AG08395 (cell line): ENCODE results near the gene ELAVL4.
"Not testable (repeated sequence)": the region's sequence is repeated elsewhere in the genome, so short reads cannot be mapped to it uniquely, and the experiment has no call there.

Experiments used
- DNase-seq: peaks from one replicate; pipeline ENCODE4 v3.0.0; 2012; ENCODE audit warnings: mixed read lengths, low spot score

The ELAVL4 gene

DNA sequence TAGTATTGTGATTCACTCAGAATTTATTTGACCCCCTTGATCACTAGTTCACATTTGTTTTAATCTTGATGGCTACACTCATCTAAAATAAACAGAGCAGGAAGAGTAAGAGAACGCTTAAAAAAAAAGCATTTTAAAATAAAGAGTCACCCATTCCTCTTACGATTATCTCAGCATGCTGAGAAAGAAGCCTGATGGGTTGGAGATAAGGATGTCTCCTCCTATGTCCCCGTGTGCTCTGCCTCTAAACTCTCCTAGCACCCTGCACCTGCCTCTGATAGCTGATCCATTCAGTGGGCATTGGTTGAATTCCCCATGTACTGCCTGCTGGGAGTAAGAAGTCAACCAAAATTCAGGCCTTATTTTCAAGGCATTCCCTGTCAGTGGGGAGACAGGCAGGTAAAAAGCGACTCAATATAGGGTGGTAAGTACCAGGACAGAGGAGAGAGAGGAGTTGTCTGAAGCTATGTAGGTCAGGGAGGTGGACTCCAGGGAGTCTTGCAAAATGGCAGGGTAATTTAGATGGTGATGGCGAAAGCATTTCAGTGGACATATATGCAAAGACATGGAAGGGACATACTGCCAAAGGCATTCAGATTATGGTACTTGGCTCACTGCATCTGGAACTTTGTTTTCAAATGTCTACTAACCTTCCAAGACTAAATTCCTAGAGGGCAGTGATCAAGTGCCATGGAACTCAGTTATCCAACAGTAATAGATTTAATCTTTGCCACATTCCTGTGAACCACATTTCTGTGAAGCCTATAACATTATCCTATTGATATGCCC lies 18.4 kb downstream of the ELAVL4 start:
- DNase-seq, result no peak

DNA sequence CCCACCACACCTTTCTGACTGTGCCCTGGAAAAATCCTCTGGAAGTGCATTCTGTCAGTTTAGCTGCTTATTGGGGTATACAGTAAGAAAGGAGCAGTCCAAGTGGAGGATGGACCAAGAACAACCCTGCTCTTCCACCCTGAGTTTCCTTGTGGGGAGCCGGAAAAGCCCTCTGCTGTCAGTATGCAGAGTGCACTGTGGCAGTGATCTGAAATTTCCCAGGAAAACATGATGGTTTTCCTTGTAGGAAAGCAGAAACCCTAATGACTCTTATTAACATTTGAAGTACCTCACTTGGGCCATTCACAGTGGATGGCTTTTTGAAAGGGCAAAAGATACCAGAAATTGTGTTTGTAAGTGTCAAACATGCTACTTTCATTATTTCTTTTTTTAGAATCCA lies 20.5 kb downstream of the ELAVL4 start:
- no peak for DNase-seq

DNA sequence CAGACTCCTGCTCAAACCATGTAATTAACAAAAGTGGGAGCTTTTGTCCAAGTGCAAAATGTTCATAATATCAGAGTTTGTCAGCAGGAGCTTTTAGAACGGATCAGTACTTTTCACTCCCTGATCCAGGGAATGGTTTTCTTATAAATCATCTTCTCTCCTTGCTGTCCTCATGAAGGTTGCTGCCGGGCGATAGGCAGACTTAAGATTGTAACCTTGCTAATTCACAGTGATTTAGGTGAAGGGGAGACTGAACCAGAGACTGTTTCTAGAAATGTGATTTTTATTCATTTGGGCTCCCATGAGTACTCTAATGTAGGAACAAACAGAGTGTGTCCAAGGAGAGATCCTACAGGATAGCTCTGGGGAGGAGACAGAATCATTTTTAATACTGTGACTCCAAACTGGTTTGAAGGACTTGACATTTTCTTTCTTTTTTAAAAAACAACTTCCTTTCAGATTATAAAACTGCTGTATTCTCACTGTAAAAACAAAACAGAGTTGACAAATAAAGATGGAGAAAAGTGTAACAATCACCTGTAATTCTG lies 23.7 kb downstream of the ELAVL4 start:
- no peak for DNase-seq

DNA sequence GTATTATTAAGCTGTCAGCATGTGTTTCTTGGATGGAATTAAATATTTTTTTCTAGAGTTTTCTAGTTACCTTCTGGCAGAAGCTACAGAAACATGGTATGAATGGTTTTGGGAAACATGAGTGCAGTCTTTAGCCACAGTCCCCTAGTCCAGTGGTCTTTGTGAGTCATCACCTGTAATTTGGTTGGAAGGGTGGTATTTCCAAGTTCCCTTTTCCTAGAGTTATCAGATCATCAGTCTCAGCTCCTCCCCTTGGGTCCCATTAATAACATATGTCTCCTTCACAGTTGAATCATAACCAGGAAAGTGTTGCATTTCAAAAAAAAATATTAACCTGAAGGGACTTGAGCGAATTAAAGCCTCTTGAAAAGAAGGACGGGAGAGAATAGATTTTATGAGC lies 27.0 kb downstream of the ELAVL4 start:
- no peak for DNase-seq

DNA sequence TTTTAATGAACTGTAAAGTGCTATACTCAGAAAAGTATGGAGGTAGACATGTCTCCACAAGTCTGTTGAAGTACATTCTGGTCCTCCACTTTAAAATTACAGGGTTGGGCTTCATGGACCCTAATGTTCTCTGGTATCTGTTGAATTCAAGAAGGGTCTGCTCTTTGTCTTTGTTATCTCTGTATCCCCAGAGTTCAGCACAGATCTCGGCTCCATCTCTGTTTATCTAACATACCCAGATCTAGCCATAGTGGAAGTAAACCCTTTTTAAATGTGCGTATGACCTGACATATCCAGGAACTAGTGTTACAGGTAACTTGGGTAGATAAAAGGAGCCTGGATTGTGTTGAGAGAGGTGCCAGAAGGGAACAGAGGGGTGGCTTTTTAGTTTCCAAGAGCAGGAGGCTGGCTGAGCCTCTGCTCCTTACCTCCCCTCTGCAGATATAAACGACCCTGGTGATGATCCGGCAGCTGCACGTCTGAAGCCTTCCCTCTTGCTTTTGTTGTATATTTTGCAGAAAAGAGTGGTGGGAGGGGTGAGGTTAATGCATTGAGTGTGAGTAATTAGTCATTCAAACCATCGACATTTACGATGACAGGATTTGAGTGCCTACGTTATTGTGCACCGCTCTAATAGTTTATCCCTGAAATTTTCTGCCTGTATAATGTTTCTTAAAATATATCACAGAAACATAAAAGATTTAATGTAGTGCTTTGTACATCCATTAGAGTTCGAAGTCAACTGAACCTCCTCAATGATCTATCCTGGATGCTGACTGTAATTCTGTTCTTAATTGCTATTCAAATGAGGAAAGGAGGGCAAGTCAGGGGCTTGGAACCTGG lies 30.8 kb downstream of the ELAVL4 start:
- DNase-seq, result no peak

DNA sequence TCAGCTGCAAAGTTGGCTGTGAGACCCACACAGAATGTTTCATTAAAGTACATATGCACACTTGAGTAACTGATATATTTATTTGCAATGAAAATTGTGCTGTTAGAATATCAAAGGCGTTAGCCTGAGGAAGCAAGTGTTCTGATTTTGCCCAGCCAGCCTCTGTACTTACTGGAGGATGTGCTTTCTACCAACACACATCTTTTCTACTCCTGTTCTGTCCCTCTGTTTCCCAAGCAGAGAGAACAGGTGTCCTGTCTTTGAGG lies 31.4 kb downstream of the ELAVL4 start:
- no peak for DNase-seq

DNA sequence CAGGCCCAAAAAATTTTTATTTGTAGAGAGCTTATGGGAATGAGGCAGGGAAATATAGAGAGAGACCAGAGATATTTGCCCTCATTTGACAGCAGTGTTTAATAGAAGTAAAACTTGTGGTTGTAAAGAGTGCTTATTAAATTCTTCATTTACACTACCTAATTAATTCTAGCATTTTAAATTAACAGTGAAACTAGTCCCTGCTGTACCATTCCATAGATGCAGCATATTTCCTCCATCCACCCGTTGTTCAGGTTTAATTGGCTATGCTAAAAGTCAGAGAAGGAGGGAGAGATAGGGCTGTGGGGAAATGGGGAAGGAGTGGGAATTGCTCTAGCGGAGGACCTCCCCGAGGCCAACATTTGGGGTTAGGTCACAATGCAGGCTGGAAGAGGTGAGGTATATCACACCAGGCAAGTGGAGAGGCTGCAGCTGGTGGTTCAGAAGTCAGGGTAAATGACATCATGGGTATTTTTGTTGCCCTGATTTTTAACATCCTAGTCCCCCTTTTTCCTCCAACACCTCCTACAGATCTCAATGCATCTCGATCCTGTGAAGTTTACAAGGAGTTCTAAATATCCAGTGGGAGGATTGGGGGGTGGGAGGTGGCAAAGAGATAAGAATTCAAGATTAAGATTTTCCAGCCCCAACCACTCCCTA lies 38.6 kb downstream of the ELAVL4 start:
- DNase-seq, result no peak

DNA sequence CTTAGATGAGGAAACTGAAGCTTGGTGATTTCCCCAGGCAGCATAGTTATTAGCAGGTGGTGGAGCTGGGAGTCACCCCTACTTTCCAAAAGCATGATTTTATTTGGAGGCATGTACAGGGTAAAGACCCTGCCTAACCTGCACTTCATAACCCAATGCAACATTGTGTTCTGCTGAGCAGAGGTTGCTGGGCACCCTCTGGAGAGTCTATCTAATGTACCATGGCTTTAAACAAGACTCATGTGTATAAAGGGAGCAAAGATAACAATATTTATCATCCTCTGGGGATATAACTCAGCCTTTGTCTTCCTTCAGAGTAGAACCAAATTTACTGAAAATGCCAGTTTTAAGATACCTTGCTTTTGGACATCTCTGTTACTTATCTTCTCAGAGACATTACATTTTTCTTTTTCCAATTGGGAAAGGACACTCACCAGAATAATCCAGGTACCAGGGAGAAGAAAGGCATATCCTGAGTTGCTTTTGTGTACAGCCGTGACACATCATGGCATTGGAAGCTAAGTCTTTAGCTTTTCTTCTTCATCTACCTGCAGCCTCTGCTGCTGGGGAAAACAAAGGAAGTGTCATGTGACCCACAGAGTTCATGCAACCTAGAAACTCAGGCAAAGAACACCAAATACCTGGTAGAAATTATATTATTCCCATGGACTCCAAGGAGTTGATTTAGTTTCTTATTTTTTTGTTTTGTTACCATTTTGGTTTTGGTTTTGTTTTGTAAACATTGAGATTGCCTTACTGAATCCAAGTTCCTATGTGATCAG lies 39.6 kb downstream of the ELAVL4 start:
- DNase-seq, result no peak

DNA sequence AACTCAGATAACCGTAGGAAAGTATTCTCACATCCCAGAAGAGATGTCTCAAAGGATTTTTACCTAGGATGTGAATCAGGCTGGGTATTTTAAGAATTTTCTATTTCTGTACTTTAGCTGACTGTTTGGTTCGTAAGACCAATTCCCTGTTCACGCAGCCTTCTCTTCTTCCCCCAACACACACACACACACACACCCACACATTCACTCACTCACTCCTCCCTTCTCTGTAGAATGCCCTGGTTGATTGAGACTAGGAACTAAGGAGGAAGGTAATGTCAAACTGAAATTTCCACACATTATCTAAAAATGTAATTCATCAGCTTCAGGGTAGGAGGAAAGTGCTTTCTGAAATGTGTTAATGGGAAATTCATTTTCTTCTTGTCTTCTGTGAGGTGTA lies 43.5 kb downstream of the ELAVL4 start:
- DNase-seq, result no peak

DNA sequence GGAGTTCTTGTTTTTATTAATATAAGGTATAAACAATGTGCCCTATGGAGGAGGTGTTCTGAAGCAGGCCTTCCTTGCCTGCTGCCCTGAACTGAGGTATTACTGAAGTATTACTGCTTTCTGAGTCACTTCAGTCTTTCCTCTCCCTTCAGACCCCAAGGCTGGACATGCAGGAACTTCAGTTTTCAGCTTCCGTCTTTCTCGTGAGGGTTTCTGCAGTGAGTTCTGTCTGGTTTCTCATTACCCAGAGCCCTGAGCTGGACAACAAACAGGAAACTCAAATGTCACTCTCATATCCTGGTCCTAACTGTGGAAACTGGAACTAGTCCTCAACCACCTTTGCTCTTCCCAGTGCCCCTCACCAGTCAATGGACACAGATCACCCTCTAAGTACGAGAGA lies 46.8 kb downstream of the ELAVL4 start:
- no peak for DNase-seq

DNA sequence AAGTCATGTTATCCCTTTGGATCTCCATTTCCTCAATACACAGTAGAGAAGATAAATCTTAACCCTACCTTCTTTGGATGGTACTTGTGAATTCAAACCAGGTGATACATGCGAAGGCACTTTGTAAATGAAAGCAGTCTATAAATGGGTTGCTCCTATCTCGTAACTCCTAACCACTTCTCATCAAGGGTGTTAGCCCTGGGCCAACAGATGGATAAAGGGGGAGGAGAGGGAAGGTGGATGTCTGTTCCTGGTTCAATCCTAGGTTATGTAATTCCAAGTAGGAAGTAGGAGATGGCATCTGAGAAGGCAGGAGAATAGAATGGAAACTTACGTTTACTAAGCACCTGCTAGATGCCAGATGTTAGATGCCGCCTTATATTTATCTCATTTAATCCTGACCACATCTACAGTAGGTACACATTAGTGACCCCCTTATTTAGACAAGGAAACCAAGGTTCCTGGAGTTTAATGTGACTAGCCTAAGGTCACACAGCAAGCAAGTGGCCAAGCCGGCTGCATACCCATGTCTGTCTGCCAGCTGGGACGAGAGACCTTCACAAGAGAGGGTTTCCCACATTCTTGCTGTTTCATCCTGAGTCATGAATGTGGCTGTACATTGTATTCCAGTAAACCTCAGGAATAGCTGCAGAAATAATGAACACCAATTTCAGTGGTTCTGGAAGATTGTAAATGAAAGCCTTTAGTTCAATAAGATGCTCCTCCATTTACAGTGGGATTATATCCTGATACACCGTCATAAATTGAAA lies 47.7 kb downstream of the ELAVL4 start:
- DNase-seq, result no peak

DNA sequence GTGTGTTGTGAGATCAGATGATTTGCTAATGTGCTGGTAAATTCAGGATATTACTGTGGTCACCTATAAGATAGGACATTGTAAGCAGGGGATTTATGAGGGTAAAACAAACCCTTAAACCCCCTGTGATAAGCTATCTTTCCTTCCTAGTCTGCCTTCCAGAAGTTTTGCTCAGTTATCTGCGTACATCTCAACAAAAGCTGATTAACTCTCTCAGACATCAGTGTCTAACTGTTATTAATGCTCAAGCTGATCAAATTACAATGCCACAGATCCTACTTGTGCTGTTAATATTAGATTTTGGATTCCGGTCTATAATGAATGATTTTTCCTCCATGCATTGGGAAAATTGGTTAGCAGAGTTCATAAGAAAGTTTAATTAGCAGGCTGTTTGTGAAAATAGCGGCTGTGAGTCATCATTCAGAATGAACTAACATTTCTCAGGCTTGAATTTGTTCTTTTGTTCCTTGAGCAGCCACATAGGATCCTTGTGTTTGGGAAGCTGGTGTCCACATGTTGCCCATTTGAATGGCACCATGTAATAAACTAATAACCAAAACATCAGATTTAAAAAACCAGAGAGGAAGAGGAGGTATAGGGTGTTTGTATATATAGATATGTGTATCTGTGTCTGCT lies 48.7 kb downstream of the ELAVL4 start:
- no peak for DNase-seq

DNA sequence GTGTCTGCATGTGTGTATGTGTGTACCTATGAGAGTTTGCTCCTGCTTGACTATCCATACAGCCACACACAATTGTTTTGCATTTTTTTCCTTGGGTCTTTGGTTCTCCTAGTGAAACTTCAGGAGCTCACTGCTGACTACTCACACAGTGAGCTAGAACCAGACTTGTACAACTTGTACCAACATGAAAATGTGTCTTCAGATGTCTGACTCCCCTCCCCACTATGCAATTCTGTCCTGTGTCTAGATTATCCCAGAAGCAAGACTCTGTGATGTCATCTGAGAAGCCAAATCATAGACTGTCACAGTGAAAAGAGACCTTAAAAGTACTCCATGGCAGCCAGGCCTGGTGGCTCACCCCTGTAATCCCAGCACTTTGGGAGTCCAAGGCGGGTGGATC lies 49.7 kb downstream of the ELAVL4 start:
- DNase-seq, result no peak

DNA sequence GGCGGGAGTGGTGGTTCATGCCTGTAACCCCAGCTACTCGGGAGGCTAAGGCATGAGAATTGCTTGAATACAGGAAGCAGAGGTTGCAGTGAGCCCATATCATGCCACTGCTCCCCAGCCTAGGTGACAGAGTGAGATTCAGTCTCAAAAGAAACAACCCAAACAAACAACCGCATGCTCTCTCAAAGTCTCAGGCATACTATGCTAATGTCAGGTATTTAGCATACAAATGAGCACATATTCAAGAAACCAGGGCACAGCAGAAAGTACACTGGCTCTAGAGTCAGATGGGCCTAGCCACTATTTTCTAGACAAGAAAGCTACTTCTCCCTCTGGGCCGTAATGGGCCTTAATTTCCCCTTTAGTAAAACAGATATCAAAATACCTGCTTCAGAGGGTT lies 55.0 kb downstream of the ELAVL4 start:
- DNase-seq, result no peak

DNA sequence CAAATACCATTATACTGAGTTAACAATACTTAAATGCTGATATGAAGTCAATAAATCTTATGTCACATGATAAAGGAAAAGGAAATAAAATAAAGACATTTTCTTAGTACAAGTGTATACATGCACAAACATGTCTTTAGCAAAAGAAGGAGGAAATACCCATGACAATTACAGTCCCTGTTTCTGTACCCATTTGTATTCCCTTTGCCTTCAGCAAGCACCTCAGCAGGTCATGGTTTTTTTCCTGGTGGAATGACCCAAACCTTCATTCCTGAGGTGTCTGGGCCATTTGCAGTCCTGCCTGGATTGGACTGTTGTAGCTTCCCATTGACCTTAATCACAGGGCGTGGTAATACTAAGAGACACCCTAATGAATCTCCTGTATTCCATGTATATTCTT lies 57.6 kb downstream of the ELAVL4 start:
- not testable (repeated sequence) for DNase-seq

DNA sequence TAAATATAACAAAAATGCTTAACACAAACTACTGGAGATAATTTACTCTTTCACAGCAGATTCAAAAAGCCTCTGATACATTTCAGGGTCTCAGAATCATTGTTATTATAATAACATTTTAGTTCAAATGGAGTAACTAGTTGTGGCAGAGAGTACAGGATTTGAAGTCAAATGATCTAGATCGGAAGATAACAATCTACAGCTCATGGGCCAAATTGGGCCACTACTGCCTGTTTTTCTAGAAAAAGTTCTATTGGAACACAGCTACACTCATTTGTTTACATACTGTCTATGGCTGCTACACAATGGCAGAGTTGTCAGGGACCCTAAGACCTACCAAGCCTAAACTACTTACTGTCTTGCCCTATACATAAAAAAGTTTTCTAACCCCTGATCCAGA lies 63.6 kb downstream of the ELAVL4 start:
- DNase-seq, result no peak

DNA sequence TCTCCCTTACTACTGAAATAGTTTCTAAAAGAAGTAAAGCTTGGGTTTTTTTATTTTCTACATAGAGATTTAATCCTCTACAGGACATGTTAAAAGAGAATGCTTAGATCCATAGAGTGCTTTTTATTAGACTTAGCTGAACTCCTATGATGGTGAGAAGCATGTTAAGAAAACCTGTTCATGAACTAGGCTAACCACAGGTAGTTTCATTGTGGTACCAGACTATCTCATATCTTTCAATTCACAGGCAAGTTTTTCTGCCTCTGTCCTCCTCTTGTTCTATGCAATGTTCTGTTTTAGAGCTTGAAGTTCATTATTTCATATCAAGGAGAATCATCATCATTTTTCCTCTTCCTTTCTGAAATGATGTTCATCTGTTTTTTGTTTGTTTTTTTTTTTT lies 65.4 kb downstream of the ELAVL4 start:
- DNase-seq, result no peak

DNA sequence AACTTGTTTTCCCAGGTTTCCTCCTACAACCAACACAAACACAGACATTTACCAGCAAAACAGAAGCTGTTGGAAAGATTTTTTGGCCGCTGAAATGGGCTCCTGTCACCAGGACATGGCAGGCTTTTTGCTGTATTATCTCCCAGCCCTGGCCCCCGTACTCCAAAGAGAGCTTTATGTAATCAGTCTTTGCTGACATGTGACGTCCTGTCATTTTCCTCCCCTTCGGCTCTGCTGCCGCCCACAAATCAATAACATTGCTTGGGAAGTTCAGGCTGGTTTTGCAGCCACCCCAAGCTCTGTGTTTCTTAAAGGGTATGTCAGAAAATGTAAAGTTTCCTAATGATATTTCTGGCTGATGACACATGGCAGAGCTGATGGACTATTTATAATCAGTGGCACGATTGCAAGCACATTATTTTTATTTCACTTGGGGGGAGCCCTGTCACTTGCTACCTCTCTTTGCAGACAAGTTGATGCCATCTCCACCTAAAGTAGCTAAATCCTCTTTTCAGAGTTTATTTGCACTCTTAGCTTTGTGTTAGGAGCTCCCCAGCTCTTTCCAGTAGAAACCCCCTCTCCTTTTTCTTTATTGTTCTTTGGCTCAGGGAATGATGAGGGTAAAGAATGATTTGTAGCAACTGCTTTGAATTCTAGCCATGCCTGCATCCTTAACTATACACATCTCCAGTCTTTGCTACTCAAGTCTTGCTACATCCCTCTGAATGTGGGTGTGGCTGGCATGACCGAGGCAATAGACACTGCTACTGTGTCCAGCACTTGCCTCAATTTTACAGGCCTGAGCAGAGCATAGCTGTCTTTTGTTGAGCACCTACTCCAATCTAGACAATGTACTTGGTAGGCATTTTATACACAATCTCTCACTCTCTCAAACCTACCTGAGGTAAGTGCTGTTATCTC lies 67.3 kb downstream of the ELAVL4 start:
- no peak for DNase-seq

DNA sequence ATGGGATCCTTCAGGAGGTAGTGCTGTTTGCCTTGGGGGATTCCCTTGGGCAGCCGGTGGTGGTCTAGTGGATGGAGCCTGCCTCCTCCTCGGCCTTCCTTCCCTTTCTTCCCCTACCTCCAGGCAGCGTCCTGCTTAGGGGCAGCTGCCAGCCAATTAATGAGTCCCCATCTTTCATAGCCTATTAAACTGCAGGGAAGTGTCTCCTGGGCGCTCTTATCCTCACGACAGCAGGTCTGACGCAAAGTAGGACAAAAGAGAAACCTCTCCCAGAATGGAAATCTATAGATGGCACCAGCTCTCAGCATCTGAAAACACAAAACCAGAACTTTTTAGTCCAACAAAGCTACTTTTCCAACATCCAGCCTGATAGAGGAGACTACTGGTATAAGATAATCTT lies 69.3 kb downstream of the ELAVL4 start:
- DNase-seq, result no peak

DNA sequence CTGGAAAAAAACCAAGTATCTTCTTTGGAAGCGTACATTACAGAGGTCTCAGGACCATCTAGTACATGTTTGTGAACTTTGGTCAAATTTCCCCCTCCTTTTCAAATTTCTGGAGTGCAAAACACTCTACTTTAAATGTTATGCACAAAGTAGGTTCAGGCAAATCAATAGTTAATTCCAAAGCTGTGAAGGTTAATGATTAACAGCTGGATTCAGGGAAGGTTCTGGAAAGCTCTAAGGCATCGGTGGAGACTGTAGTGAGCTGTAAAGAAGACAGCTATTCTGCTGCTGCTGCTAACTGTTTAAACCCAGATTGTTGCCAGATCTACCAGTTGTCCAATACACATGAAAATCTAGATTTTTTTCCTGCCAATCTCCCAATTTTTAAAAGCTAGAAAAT lies 70.9 kb downstream of the ELAVL4 start:
- DNase-seq, result no peak
